SK-N-SH treated with all-trans-retinoic acid at 6 μM for 48 hours (cell line): ENCODE measurements around the gene CCT2.

Experiments
- ARNTL ChIP-seq: fragments of 450-650 bp; formaldehyde crosslinking; IDR thresholded peaks from 2 replicates; pipeline ENCODE4 v1.5.0; 2020; ENCODE audit warnings: low read depth, mild to moderate bottlenecking, moderate library complexity, borderline replicate concordance
- CSDC2 ChIP-seq: fragments of 250-450 bp; sonication (Bioruptor Pico); IDR thresholded peaks from 2 replicates; pipeline ENCODE4 v1.5.0; 2020; ENCODE audit warnings: mild to moderate bottlenecking, moderate library complexity
- GLIS3 ChIP-seq: fragments of 250-450 bp; sonication (Bioruptor Pico); IDR thresholded peaks from 2 replicates; pipeline ENCODE4 v1.5.0; 2020; ENCODE audit warnings: mild to moderate bottlenecking, moderate library complexity
- ISL1 ChIP-seq: fragments of 250-450 bp; sonication (Bioruptor Pico); IDR thresholded peaks from 2 replicates; pipeline ENCODE4 v2.1.2; 2022; ENCODE audit warnings: mild to moderate bottlenecking, moderate library complexity
- PATZ1 ChIP-seq: fragments of 250-450 bp; sonication (Bioruptor Pico); IDR thresholded peaks from 2 replicates; pipeline ENCODE4 v1.8.0; 2020; ENCODE audit warnings: mild to moderate bottlenecking, moderate library complexity, borderline replicate concordance
- PPARA ChIP-seq: fragments of 250-450 bp; sonication (Bioruptor Pico); IDR thresholded peaks from 2 replicates; pipeline ENCODE4 v1.5.0; 2020; ENCODE audit warnings: mild to moderate bottlenecking, borderline replicate concordance
- TOX ChIP-seq: fragments of 250-450 bp; sonication (Bioruptor Pico); IDR thresholded peaks from 2 replicates; pipeline ENCODE4 v1.8.0; 2021; ENCODE audit warnings: mild to moderate bottlenecking, moderate library complexity, borderline replicate concordance
- TSHZ2 ChIP-seq: fragments of 250-450 bp; sonication (Bioruptor Pico); IDR thresholded peaks from 2 replicates; pipeline ENCODE4 v1.5.0; 2020; ENCODE audit warnings: mild to moderate bottlenecking, moderate library complexity
- ZC3H10 ChIP-seq: fragments of 250-450 bp; sonication (Bioruptor Pico); IDR thresholded peaks from 2 replicates; pipeline ENCODE4 v1.5.1; 2021; ENCODE audit warnings: mild to moderate bottlenecking, moderate library complexity
- ZFP3 ChIP-seq: fragments of 250-450 bp; sonication (Bioruptor Pico); IDR thresholded peaks from 2 replicates; pipeline ENCODE4 v1.5.0; 2020; ENCODE audit warnings: mild to moderate bottlenecking, moderate library complexity
- ZFP30 ChIP-seq: fragments of 450-650 bp; formaldehyde crosslinking; IDR thresholded peaks from 2 replicates; pipeline ENCODE4 v1.5.0; 2022; ENCODE audit warnings: mild to moderate bottlenecking, moderate library complexity
- ZNF8 ChIP-seq: fragments of 450-650 bp; formaldehyde crosslinking; IDR thresholded peaks from 2 replicates; pipeline ENCODE4 v1.5.0; 2020; ENCODE audit warnings: mild to moderate bottlenecking, moderate library complexity
- TF ChIP-seq, protein P1 (sequence below): fragments of 250-450 bp; sonication (Bioruptor Pico); IDR thresholded peaks from 2 replicates; pipeline ENCODE4 v1.5.1; 2021; ENCODE audit warnings: mild to moderate bottlenecking, moderate library complexity

DNA sequence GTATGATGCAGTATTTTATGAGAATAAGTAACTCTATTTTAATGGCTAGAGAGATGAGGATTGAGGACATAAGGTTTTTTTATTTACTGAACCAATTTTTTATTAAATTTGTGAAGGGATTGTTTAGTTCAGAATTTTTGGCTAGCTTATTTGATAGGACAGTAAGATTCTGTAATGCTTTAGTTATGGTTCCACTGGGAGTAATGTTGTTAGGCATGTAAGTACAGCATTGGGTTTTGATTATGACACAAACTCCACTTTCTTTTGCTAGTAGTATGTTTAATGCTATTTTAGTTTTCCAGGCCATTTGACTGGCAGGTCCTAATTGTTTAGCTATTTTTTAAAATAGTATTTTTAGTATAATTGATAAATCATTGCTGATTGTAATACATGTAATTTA lies 59.3 kb downstream of the CCT2 start:
- TF ChIP-seq PATZ1, result no peak
- TF ChIP-seq ZFP30 (CRISPR knock-in tag), result no peak
- no peak for TF ChIP-seq GLIS3 (CRISPR knock-in tag)
- TF ChIP-seq TSHZ2, result no peak
- TF ChIP-seq ZFP3 (CRISPR knock-in tag), result no peak
- TF ChIP-seq ZC3H10 (CRISPR knock-in tag), result no peak
- no peak for TF ChIP-seq ISL1 (CRISPR knock-in tag)
- no peak for TF ChIP-seq TOX (CRISPR knock-in tag)
- TF ChIP-seq ARNTL (CRISPR knock-in tag), result no peak
- no peak for TF ChIP-seq ZNF8 (CRISPR knock-in tag)
- no peak for TF ChIP-seq PPARA (CRISPR knock-in tag)
- TF ChIP-seq, protein P1, sequence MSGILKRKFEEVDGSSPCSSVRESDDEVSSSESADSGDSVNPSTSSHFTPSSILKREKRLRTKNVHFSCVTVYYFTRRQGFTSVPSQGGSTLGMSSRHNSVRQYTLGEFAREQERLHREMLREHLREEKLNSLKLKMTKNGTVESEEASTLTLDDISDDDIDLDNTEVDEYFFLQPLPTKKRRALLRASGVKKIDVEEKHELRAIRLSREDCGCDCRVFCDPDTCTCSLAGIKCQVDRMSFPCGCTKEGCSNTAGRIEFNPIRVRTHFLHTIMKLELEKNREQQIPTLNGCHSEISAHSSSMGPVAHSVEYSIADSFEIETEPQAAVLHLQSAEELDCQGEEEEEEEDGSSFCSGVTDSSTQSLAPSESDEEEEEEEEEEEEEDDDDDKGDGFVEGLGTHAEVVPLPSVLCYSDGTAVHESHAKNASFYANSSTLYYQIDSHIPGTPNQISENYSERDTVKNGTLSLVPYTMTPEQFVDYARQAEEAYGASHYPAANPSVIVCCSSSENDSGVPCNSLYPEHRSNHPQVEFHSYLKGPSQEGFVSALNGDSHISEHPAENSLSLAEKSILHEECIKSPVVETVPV (CRISPR knock-in tag), result no peak
- no peak for TF ChIP-seq CSDC2 (CRISPR knock-in tag)
